Measurements from ENCODE around the gene MBIP.
"Not testable (repeated sequence)": the region's sequence is repeated elsewhere in the genome, so short reads cannot be mapped to it uniquely, and the experiment has no call there.

Gene MBIP

GRCh38 chr14:36320200-36320896 lies at the start of gene MBIP:
MBIP (minus strand) TSS chr14:36320637; CDS start chr14:36320588, 49 bp downstream.
- peak; percentile 99 for DNase-seq

GRCh38 chr14:36367985-36368774 lies 47.7 kb upstream of the MBIP start:
- no peak for DNase-seq

DNA sequence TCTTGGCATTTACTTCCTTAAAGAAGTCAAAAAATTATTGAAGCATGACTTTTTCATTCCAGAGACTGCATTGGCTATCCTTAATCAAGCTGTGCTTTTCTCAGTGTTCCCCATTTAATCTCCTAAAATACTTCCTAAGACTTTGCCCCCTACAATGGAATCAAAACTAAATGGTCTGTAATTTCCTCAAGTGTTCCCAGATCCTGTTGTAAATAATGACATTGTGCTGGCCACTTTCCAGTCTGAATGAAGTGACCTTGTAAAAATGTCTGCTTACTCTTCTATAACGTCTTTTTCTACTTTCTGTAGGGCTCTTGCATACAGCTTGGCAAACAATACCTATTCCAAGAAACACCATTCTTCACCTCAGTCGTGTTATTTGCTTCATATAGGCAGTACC lies 45.3 kb upstream of the MBIP start:
- DNase-seq, result no peak

- no peak for DNase-seq
Observed at GRCh38 chr14:36363704-36364103, 43.3 kb upstream of the MBIP start.

GRCh38 chr14:36362648-36363047 lies 42.2 kb upstream of the MBIP start:
- DNase-seq, result no peak

- no peak for DNase-seq
Observed at GRCh38 chr14:36361210-36361853, 40.9 kb upstream of the MBIP start.

DNA sequence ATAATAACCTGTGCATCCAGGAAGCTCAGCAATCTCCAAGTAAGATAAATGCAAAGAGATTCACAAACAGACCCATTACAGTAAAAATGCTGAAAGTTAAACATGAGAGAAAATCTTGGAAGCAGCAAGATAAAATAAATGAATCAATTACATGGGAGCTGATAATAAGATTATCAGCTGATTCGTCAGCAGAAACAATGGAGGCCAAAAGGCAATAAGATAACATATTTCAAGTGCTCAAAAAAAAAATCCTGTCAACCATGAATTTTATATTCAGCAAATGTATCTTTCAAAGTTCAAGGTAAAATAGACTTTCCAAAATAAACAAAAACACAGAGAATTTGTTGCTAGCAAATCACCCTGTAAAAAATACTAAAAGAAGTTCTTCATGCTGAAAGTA lies 36.4 kb upstream of the MBIP start:
- DNase-seq, result no peak

GRCh38 chr14:36346052-36346451 lies 25.6 kb upstream of the MBIP start:
- no peak for DNase-seq

- DNase-seq, result no peak
Observed at GRCh38 chr14:36344211-36344610, 23.8 kb upstream of the MBIP start.

- not testable (repeated sequence) for DNase-seq
Observed at GRCh38 chr14:36341811-36342210, 21.4 kb upstream of the MBIP start.

GRCh38 chr14:36340276-36340890 lies 19.9 kb upstream of the MBIP start:
- no peak for DNase-seq

- DNase-seq, result no peak
Observed at GRCh38 chr14:36339816-36340215, 19.4 kb upstream of the MBIP start.

GRCh38 chr14:36333119-36333518 lies 12.7 kb upstream of the MBIP start:
- no peak for DNase-seq

GRCh38 chr14:36327573-36327972 lies 7.1 kb upstream of the MBIP start:
- not testable (repeated sequence) for DNase-seq

DNA sequence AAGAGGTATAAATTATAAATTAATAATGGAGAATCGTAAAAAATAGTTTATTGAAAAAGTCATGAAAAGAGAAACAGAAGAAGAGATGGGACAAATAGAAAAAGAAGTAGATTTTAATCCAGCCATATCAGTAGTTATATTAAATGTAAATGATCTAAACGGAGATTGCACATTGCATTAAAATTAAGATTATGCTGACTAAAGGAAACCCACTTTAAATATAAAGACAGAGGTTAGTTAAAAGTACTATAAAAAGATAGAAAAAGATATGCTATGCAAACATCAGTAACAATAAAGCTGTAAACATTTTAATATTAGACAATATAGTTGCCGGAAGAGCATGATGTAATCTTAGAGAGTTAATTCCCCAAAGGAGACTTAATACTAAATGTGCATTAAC lies 5.4 kb upstream of the MBIP start:
- DNase-seq, result no peak

DNA sequence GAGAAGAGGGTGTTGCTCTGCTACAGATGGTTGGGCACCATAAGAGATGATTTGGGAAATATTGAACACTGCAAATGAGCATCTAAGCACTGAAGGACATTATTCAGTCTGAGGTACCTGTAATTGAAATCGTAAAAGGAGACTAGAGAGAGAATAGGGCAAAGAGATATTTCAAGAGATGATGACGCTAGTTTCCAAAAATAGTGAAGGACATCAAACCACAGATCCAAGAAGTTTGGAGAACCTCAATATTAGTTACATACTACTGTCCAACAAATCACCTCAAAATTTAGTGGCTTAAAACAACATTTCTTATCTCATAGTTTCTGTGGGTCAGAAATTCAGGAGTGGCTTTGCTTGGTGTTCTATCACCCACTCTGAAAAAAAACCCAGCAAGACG lies 4.5 kb upstream of the MBIP start:
- DNase-seq, result no peak

DNA sequence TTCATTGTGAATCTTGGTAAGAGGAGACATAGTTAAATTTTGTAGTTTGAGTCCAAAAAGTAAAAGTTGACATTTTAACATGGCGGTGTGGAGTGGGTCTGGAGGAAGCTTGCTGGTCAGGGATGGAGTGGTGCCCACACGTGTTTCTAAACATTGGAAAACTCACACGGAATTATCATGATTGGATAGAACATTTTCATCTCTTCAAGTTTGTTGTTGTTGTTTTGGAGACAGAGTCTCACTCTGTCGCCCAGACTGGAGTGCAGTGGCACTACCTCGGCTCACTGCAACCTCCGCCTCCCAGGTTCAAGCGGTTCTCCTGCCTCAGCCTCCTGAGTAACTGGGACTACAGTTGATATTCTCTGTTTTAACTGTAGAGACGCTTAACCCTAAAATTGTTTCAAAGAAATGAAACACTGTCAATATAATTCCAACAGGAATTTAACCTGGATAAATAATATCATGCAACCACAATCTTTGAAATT lies 502 bp upstream of the MBIP start:
- no peak for DNase-seq

- DNase-seq, result no peak
Observed at GRCh38 chr14:36319899-36320199, 588 bp downstream of the MBIP start.

GRCh38 chr14:36317650-36318049 lies 2.8 kb downstream of the MBIP start:
- no peak for DNase-seq

DNA sequence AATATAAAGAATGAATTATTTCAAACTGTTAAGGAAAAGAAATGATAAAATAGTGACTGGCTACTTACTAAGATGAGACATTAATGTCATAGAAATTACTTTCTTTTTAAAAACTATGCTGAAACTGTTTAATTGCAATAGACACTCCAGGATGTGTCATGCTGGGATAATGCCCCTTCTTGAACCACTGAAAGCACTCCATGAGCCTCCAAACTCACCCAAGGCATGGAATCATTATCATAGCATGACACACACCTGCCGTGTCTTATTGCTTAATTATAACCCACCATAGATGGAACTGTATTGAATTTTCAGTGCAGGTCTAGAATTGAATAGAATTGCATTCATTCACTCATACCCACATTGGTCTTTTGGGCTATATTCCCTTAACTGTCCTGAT lies 4.3 kb downstream of the MBIP start:
- DNase-seq, result no peak

DNA sequence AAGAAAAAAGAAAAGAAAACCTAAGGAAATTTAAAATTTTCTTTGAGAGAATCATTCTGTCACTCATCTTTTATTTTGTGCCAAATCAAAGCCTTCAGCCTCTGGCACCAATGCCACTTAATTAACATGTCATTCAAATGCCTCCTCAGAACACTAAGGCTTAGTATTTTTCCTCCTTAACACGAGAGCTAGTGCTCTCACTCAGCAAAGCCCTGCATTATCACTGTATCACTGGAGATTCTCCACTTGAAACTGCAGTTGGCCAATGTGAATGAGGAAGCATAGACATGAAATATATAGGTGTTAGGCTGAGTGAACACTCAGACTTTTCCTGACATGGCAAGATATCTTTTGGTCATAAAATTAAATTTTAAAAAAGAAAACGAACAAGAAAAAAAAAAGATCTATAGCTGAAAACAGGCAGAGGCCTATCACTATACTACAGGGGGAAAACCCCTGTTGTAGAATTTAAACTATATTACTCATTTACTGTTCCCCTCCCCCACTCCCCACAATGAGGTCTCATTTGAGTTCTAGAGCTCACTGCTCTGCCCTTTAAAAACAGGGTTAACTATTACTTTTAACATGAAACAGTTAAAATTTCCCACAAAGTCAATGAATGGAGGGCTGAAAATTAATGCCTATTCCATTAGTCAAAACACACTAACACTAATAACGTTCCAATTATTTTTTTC lies 5.1 kb downstream of the MBIP start:
- no peak for DNase-seq

- no peak for DNase-seq
Observed at GRCh38 chr14:36313898-36314297, 6.5 kb downstream of the MBIP start.

DNA sequence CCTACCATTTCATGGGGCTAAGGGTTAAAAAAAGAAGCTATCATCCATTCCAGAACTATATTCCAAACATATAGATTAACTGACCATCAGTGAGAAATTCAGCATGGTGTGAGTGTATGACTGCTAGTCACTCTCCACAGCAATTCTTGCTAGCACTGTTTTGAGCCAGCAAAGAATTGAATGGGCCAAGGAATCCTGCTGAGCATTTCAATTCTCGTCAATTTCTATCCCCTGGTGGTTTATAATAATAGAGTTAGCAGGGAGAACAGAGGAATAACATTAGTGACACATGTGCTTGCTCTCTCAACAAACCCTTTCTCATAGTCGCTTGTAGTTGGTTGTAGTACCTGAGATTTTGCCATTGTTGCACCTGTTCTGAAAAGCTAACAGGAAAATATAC lies 7.2 kb downstream of the MBIP start:
- DNase-seq, result no peak

Measured in NCI-H2171 (cell line).